K562 treated with DMSO at 1 percent for 24 hours (cell line): ENCODE data around the gene APOLD1. TPM values are rescaled to one million over a fixed set of nuclear protein-coding genes. Genes with fewer than 3 reads are reported as not detected.

Experiments used
- total RNA-seq: library from RNA; unstranded; fragments of 300-600 nt; gene quantifications from 2 replicates; pipeline ENCODE4 v1.2.3, GENCODE V29; 2022; ENCODE audit warnings: low read depth; ENCODE audit not compliant: insufficient read depth

The APOLD1 gene
- total RNA-seq = 1.1 and 1.4 TPM in 2 replicates

GRCh38 chr12:12784911-12785814 is at the start of gene APOLD1:
APOLD1 (plus strand) TSS chr12:12785659; CDS start chr12:12785692, 33 bp downstream.

GRCh38 chr12:12813120-12814101 is 28.0 kb downstream of the APOLD1 start, which contains the start of gene DDX47:
DDX47 (plus strand) TSS chr12:12813346; CDS start chr12:12813368, 22 bp downstream.

Other genes with a start within 250 kb of the APOLD1 start
- gene DUSP16, start 222.8 kb upstream of the APOLD1 start, total RNA-seq = 4.5 and 6.7 TPM in 2 replicates
- 7.1 and 9.4 TPM in 2 replicates for gene CREBL2, start 173.8 kb upstream of the APOLD1 start, total RNA-seq
- 1.6 and 1.7 TPM in 2 replicates for gene GPR19, start 89.5 kb upstream of the APOLD1 start, total RNA-seq
- gene CDKN1B, start 68.3 kb upstream of the APOLD1 start, total RNA-seq = 30.8 and 33.4 TPM in 2 replicates
- 15.6 and 17.9 TPM in 2 replicates for gene DDX47, start 27.7 kb downstream of the APOLD1 start, total RNA-seq
- not detected in 2 replicates for gene GPRC5A, start 105.9 kb downstream of the APOLD1 start, total RNA-seq
- gene GPRC5D, start 166.5 kb downstream of the APOLD1 start, total RNA-seq = not detected in 2 replicates
- 16.2 and 17.3 TPM in 2 replicates for gene HEBP1, start 214.6 kb downstream of the APOLD1 start, total RNA-seq